GM15510 (cell line): Measurements from ENCODE around the gene ARHGEF28.

Source experiments
- POLR2A ChIP-seq: IDR thresholded peaks from 3 replicates; pipeline ENCODE4 v1.6.1; 2011; ENCODE audit warnings: borderline replicate concordance; ENCODE audit not compliant: insufficient read length; ENCODE audit errors: extremely low read depth

The ARHGEF28 gene

GRCh38 chr5:73663161-73663859 is 37.3 kb downstream of the ARHGEF28 start:
- TF ChIP-seq POLR2A = no peak

DNA sequence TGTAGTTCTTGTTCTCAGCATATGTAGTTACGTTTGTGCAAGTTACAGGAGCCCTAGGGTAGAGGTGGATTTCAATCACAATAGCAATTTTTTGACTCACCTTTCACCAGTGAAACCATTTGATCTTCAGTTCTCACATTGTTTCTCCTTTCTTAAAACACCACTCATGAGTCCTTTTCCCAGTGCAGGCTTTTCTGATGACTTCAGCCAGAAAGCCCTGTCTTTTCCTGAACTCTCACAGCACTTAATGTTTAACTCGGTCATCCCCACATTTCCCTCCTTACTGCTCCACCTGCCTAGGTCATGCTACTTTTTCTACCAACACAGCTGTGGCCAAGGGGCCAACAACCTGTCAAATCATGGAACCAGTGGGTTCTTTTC is 37.9 kb downstream of the ARHGEF28 start:
- no peak for TF ChIP-seq POLR2A

DNA sequence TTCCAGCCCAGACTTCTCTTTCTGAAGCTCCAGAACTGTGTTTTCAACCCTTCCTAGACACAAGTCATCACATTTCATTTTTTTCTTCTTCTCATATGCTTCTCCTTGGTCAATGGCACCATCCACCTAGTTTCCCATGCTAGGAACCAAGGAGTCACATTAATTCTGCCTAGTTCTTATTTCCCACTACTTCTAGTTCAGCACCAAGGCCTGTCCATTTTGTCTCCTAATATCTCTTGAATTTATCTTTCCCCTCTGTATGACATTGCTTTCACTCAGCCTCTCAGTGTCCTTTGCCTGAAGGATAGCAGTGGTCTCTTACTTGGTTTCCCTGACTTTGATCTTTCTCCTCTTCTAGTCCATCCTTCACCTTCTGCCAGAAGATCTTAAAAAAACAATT is 38.8 kb downstream of the ARHGEF28 start:
- TF ChIP-seq POLR2A = no peak

GRCh38 chr5:73666891-73667290 is 40.9 kb downstream of the ARHGEF28 start:
- no peak for TF ChIP-seq POLR2A

- no peak for TF ChIP-seq POLR2A
Measured at GRCh38 chr5:73668017-73668416, 42.0 kb downstream of the ARHGEF28 start.

GRCh38 chr5:73668486-73669111 is 42.6 kb downstream of the ARHGEF28 start:
- no peak for TF ChIP-seq POLR2A

GRCh38 chr5:73670731-73671130 is 44.7 kb downstream of the ARHGEF28 start:
- no peak for TF ChIP-seq POLR2A

GRCh38 chr5:73672132-73672531 is 46.1 kb downstream of the ARHGEF28 start:
- TF ChIP-seq POLR2A = no peak

- TF ChIP-seq POLR2A = no peak
Measured at GRCh38 chr5:73673161-73673591, 47.2 kb downstream of the ARHGEF28 start.

DNA sequence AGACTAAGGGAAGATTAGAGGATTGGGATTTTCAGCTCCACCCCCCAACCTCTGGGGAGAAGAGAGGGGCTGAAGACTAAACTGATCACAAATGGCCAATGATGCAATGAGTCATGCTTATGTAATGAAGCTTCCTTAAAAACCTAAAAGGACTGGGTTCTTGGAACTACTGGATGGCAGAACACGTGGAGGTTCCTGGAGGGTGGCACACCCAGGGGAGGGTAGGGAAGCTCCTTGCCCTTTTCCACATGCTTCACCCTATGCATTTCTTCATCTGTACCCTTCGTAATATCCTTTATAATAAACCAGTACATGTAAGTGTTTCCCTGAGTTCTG is 48.6 kb downstream of the ARHGEF28 start:
- TF ChIP-seq POLR2A = no peak

GRCh38 chr5:73678322-73678740 is 52.3 kb downstream of the ARHGEF28 start:
- no peak for TF ChIP-seq POLR2A

DNA sequence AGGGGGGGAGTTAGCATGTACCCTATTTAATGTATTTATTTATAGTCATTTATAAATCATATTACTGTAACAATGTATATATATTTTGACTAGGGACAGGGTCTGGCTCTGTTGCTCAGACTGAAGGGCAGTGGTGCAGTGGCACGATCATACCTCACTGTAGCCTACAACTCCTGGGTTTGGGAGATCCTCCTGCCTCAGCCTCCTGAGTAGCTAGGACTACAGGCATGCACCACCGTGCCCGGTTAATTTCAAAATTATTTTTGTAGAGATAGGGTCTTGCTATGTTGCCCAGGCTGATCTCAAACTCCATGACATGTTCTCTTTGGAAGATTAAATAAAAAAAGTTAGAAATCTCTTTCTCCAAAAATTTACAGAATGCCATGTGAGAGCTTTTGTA is 52.8 kb downstream of the ARHGEF28 start:
- TF ChIP-seq POLR2A = no peak

- TF ChIP-seq POLR2A = no peak
Measured at GRCh38 chr5:73682176-73682575, 56.2 kb downstream of the ARHGEF28 start.

- TF ChIP-seq POLR2A = no peak
Measured at GRCh38 chr5:73684691-73685090, 58.7 kb downstream of the ARHGEF28 start.

DNA sequence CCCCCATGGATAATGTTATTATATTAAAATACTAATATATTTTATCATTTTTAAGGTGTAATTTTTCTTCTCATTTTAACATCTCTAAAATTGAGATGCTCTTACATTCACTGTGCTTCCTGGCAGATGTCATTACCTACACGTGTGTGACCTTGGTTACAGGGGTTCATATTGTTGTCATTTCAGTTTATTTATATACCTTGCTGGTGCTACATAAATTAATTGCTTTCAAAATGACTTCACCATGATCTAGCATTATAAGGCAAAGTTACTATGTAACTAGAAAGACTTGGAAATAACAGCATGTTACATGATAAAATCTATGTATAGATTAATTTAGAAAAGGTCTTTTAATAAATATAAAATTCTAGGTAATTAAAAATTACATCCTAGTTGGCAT is 60.9 kb downstream of the ARHGEF28 start:
- TF ChIP-seq POLR2A = no peak

GRCh38 chr5:73687357-73687756 is 61.4 kb downstream of the ARHGEF28 start:
- TF ChIP-seq POLR2A = no peak

DNA sequence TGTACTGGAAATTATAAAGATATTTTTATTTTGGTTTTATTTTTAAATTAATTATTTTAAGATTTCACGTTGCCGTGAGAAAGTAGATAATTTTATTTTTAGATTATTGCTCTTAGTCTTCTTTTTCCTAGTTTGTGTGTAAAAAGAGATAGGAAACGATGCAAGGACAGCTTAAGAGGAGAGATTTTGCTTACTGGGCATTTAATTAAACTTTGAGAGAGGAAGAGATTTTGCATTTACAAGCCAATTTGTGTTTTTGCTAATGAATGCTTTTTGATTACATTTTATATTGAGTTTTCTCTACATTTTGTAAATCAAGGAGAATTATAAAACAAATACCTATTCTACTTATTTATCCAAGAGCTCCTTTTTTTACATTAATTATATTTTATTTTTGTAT is 64.0 kb downstream of the ARHGEF28 start:
- no peak for TF ChIP-seq POLR2A

- TF ChIP-seq POLR2A = no peak
Measured at GRCh38 chr5:73691302-73692080, 65.5 kb downstream of the ARHGEF28 start.
